HG03280 (cell line): ENCODE measurements around the gene C5orf15.

ENCODE experiments used
- ATAC-seq: cut with Tn5 transposase; IDR thresholded peaks from one replicate; pipeline ENCODE4 v1.9.1; 2021; ENCODE audit warnings: mild to moderate bottlenecking, moderate library complexity; ENCODE audit not compliant: unreplicated experiment

C5orf15 gene

GRCh38 chr5:133968204-133968980, at the start of gene C5orf15:
C5orf15 (minus strand) TSS chr5:133968625; CDS start chr5:133968584, 41 bp downstream.
- ATAC-seq, result peak; percentile 96

GRCh38 chr5:134008266-134008749, 39.9 kb upstream of the C5orf15 start:
- ATAC-seq, result no peak

GRCh38 chr5:134007581-134008265, 39.3 kb upstream of the C5orf15 start:
- no peak for ATAC-seq

GRCh38 chr5:134006115-134006514, 37.7 kb upstream of the C5orf15 start:
- ATAC-seq, result no peak

GRCh38 chr5:134005417-134006061, 37.1 kb upstream of the C5orf15 start:
- ATAC-seq, result no peak

GRCh38 chr5:134004626-134005416, 36.4 kb upstream of the C5orf15 start, which contains the start of gene VDAC1:
VDAC1 (minus strand) TSS chr5:134004975; CDS start chr5:133993012, 11,963 bp downstream.
- peak; percentile 78 for ATAC-seq

- ATAC-seq, result peak; percentile 35
Observed at GRCh38 chr5:134003817-134004625, 35.6 kb upstream of the C5orf15 start.

- no peak for ATAC-seq
Observed at GRCh38 chr5:134003064-134003816, 34.8 kb upstream of the C5orf15 start.

GRCh38 chr5:134001938-134002731, 33.7 kb upstream of the C5orf15 start:
- no peak for ATAC-seq

- ATAC-seq, result no peak
Observed at GRCh38 chr5:134000696-134001453, 32.5 kb upstream of the C5orf15 start.

GRCh38 chr5:134000091-134000511, 31.7 kb upstream of the C5orf15 start:
- no peak for ATAC-seq

GRCh38 chr5:133998807-133999206, 30.4 kb upstream of the C5orf15 start:
- no peak for ATAC-seq

- ATAC-seq, result no peak
Observed at GRCh38 chr5:133998042-133998441, 29.6 kb upstream of the C5orf15 start.

GRCh38 chr5:133996683-133997252, 28.3 kb upstream of the C5orf15 start:
- no peak for ATAC-seq

- no peak for ATAC-seq
Observed at GRCh38 chr5:133995883-133996563, 27.6 kb upstream of the C5orf15 start.

- ATAC-seq, result no peak
Observed at GRCh38 chr5:133995341-133995740, 26.9 kb upstream of the C5orf15 start.

GRCh38 chr5:133994990-133995333, 26.5 kb upstream of the C5orf15 start:
- ATAC-seq, result no peak
